Measurements from ENCODE around the gene COL8A1.

Gene COL8A1

DNA sequence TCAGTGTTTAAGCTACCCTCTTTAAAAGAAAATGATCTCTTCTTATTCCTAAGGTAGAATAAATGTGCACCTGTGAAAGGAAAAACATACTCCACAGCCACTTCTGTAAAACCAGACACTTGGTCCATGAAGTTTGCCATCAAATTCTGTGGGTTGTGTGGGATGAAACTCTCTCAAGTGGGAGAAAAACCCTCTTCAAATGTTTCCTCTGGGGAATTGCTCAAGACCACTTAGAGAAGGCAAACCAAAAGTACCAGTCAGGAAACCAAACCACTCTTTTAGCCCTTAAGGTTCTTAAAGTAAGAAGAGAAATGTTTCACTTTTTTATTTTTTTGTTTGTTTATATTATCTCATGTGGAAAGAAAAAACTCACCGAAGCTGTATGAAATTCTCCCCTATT is 1.2 kb downstream of the COL8A1 start:
- DNase-seq (ENCODE audit: low read depth in 2 of 2), result no peak

DNA sequence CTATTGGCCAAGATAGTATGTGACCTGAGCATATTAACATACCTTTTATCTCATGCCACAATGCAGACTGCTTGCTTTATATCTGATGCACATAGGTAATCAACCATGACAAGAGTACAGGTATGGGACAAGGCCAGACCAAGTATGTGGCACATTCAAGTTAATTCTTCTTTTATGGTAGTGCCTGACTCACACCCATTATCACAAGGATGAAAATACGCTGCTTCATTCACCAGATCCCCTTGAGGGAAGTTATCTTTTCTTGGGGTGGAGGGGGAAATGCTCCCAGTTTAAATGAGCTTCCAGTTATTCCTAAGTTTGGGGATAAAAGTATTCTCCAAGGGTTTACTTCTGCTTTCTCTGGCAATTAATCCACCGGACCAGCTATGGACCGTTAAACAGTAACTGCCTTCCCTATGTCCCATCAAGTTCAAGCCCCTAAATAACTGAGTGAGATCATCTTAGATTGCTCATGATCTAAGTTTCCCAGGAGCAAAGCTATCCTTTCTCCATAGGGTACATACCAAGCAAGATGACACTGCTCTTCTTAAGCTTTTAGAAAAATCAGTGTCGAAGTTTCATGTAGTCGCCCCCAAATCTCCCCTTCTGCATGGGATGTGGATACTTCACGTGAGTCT is 1.9 kb downstream of the COL8A1 start:
- no peak for DNase-seq (ENCODE audit: low read depth in 2 of 2)

DNA sequence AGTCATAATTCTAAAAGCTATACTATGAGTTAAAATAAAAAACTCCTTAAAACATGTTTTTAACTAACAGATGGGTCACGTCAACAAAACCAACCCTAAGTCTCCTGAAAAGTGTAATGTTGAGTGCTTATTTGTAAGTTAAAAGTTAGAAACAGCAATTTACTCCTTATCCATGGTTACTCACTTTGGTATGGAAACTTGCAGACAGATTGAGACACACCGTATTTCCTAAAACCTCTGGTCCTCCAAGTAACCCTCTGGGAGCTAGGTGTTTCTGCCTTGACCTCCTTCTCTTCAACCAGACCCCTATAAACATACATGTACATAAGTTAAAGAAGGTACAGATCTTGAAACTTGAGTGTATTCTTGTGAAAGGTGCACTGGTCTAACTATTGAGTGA is 3.1 kb downstream of the COL8A1 start:
- no peak for DNase-seq (ENCODE audit: low read depth in 2 of 2)

DNA sequence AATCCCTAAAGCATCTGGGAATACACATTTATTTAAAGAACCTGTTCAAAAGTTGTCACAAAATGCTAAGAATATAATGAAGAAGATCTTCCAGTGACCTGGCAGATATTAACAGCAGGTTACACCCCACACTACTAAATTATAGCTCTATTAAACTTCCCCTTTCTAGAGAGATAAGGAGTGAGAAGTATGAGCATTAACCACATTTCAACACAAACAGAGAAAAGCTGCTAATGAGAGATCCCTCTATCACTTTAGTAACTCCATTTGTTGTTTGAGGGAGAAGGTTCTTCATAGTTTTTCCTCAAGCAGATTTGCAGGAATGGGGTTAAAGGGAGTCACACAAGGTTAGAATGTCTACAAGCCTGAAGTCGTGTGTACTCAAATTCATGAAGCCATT is 3.6 kb downstream of the COL8A1 start:
- no peak for DNase-seq (ENCODE audit: low read depth in 2 of 2)

DNA sequence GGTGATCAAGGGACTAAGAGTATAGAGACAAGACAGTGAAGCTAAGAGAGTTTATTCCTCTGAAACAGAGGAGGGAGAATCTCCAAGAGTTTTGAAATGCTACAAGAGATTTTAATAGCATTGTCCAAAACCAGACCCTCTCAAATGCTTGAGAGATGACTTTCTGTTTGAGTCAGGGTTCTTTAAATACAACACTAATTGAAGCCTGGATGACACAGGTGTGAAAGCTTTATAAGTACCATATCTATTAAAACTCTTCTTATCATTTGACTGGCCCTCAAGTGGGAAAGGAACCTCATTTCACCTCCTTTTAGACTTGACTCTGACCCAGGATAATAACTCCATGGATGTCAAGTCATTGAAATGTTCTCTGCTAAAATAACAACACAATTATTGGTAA is 5.6 kb downstream of the COL8A1 start:
- no peak for DNase-seq (ENCODE audit: low read depth in 2 of 2)

DNA sequence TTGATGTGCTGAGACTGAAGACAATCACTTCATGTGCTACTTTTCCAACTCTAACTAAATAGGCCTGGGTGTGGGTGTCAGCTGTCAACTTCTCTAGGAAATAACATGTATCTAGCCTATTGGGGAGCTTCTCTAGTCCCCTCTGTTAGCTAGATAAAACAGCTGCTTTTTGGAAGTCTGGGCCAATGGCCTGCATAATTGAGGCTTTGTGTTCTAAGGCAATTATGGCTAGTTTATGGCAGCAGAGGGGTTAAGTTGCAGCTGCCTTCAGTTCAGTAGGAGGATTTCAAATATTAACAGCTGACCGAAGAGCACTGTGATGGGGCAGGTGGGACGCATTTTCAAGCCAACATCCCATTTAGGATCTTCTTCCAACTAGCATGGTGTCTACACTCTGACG is 6.4 kb downstream of the COL8A1 start:
- DNase-seq (ENCODE audit: low read depth in 2 of 2), result no peak

DNA sequence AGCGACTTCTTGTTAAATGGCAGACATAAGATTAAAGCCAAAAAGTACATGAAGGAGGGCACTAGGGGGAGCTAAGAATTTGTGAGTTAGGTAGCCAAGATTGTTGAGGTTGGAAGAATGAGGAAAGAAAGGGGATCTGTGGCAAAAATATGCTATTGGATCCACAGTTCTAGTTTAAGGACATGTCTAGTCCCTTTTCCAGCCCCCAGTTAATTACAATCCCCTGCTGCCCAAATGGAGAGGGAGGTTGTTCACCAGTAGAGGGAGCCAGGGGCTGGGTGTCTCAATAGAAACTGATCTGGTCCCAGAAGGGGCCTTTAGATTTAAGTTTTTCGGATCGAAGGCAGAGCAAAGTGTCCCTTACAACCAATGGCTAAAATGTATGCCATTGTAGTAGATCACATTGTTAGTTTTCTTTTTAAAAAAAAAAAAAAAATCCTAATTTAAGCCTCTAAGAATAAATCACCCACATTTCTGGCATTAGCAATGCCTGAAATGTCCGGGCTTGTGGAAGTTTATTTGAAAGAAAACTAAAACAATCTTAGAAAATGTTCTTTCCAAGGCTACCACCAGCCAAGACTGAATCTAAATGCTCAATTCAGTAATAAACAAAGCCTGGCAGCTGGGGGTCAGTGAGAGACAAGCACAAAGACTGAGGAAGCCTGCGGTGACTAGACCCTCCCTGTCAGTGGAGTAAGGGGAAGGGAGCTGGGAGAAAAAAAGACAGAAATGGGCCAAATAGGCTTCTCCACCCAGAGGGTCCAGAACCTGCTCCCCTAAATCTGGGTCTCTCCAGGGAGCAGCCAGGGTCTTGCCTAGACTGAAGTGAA is 7.1 kb downstream of the COL8A1 start:
- DNase-seq (ENCODE audit: low read depth in 2 of 2), result no peak

DNA sequence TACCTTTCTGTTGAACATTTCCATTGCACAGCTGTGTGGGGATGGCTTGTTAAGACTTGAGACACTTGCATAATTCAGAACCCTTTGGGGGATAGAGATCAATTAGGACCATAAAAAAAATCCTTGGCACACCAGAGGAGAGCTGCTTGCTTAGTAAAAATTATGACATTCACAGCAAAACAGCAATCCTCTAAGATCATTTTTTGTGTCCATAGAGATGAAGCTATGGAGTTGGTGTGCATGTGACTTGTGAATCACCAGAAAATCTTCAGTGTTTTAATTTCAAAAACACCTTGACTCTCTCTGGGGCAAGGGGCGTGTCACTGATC is 7.7 kb downstream of the COL8A1 start:
- DNase-seq (ENCODE audit: low read depth in 2 of 2), result no peak

DNA sequence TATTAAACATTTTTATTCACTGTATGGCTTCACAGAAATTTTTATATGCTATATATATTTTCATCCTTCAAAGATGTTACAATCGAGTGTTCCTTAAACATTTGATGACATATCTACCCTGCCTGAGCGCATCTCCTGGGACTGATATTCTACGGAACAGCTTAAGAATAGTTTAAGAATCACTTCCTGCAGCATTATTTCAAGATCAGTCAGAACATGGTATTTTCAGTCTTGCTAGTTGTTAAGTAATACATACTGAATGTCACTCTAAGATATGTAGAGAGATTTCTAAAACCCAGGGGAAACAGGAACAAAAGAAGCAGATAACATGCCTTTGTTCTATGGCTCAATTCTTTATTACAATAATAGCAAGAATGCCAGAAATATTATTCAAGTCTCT is 8.7 kb downstream of the COL8A1 start:
- DNase-seq (ENCODE audit: low read depth in 2 of 2), result no peak

DNA sequence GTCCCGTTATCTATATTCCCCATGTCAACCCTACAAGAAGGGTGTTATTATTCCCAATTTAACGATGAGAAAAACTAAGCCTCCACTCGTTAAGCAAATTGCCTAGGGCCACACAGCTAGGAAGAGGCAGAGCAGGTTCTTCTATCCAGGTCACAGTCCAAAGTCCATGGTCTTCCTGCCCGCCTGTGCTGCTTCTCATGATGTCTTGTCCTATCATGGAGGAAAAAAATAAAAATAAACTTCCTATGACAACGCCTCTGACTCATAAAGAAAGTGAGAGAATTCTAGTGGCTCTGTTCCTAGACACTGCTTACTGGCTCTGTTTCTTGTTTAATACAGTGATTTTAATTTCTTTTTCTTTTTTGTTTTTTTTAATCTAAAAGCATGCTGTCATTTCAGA is 9.7 kb downstream of the COL8A1 start:
- no peak for DNase-seq (ENCODE audit: low read depth in 2 of 2)

DNA sequence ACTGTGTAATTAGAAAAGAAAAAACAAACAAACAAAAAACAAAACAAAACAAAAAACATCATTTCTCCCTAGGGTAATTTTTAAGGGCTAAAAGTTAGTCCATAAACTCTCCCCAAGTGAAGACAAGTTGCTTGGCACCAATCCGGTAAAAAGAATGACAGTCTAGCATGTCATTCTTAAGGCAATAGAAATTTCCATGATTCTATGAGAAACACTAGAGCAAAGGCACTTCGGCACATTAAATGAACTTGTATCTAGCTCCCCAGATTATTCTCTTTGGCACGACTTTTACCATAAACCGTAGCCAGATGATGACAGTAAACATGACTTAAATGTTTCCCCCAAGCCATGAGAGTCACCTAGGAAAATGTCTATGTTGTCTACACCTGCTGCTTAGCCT is 10.1 kb downstream of the COL8A1 start:
- no peak for DNase-seq (ENCODE audit: low read depth in 2 of 2)

DNA sequence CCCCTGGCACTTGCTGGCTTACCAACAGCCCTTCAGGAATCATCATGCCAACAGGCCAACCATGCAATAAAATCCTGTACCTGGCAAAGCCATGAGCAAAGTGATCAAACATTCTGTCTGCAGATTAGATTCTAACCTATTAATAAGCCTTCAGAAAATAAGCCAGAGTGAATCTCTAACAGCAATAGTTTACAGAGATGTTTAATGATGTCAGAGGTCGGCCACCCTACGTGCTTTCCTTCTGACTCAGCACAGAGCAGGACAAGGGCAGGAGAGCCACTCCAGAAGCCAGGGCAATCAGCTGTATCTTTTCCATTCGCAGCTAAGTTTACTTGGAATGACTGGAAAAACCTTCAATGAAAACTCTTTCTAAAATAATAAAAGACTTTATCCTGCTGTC is 13.1 kb downstream of the COL8A1 start:
- no peak for DNase-seq (ENCODE audit: low read depth in 2 of 2)

DNA sequence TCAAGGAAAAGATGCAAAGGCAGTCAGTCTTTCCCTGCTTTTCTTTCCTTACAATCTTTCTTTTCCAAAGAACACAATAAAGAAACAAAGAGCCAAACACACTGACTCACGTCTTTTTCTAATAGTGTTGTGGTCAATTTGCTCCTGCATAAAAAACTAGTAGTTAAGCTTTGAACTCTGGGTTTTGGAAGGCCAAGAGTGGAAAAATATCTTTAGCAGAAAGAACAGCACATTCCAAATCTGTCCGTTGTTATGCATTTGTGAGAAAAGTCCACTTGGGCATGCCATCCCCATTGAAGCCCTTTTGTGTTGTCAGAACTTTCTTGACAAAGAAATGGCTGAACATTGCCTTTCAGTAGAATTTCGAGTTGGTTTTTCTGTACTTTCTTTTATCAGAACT is 18.2 kb downstream of the COL8A1 start:
- no peak for DNase-seq (ENCODE audit: low read depth in 2 of 2)

DNA sequence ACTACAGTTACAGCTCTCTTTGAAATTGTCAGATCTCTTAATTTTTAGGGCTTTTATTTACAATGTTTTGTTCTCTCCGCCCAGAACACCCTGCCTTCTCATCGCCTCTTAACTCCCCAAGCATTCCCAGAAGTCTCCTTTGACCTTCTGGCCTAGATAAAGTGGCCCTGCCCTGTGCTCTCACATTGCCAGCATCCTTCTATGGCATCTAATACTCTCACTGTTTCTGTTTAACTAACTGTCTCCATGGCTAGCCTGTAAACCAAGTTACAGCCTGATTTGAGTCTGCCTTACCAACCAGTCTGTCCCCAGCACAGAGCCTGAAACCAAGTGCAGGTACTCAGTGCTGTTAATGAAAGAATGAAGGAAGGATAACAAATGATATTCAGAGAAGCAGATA is 19.9 kb downstream of the COL8A1 start:
- DNase-seq (ENCODE audit: low read depth in 2 of 2), result no peak

DNA sequence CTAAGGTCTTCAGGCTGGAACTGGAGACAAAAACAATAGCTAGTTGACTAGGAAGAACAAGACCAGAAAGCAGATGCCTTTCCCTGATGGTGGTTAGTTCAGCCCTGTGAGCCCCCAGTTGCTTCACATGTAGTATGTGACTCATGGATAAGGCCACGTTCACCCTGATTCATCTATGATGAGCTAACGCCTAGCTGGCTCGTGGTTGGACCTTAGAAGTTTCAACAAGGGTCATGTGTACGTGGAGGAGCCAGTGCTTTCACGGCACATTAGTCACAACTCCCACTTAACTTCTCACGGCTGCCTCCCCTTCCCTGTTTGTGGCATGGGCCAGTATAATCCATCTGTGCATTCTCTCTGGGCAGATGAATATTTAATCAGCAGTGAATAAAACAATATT is 20.6 kb downstream of the COL8A1 start:
- peak in 1 of 2 donors; percentile 27 for DNase-seq (ENCODE audit: low read depth in 2 of 2)

DNA sequence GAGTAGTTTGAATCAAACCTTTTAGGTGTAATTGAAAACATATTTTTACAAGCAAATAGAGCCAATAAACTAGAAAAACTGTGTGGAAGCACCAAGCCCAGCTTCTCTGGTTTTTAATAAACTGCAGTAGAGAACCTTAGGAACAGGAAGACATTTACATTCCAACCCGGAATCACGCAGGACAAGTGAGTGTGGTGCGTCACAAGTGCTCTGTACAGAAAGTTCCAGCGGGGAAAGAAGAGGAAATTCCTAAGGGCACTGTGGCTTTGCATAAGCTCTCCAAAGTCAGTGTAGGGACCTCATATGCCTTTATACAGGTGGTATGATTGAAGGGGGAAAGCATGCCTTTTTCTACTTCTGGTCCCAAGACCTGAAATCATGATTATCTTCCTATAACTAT is 21.6 kb downstream of the COL8A1 start:
- DNase-seq (ENCODE audit: low read depth in 2 of 2), result no peak

DNA sequence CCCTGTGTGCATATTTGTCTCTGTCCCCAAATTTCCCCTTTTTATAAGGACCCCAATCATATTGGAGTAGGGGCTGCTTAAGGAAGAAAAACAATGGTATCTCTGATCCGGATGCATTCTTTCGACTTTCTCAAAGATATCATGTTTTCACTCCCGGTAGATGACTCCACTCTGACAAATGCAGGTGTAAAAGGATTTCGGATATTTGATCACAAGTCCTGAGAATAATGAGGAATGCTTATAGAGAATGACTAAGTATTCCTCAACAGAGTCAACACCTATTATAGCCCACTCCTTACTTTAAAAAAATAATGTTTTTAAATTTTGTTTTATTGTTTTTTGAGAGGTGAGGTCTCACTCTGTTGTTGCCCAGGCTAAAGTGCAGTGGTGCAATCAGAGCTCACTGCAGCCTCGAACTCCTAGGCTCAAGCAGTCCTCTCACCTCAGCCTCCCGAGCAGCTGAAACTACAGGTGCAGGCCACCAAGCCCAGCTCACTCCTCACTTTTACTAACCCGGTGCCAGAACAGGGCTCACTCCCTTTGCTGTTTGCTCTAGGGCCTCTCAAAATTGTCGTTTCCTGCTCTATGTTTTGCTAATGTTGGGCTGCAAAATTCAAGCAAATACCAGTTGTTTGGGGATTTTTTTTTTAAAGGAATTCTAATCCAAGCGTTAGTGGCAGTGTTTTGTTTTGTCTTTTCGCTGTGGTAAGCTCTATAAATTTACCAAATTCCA is 24.6 kb downstream of the COL8A1 start:
- DNase-seq (ENCODE audit: low read depth in 2 of 2), result no peak

DNA sequence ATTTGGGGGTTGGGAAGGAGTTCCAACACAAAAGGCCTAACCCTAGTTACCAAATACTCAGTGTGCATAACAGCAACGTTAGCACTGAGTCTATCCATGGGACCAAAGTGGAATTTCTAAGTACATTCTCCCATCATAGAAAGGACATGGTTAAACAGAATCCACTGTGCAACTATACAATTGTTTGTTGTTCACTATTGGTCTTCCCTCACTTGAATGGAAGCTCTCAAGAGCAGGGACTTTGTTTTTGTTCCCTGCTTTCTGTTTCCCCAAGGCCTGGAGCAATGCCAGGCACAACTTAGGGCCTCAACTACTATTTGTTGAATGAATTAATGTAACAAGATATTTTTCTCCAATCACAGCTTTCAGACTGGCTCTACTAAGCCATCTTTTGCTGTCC is 25.6 kb downstream of the COL8A1 start:
- no peak for DNase-seq (ENCODE audit: low read depth in 2 of 2)

DNA sequence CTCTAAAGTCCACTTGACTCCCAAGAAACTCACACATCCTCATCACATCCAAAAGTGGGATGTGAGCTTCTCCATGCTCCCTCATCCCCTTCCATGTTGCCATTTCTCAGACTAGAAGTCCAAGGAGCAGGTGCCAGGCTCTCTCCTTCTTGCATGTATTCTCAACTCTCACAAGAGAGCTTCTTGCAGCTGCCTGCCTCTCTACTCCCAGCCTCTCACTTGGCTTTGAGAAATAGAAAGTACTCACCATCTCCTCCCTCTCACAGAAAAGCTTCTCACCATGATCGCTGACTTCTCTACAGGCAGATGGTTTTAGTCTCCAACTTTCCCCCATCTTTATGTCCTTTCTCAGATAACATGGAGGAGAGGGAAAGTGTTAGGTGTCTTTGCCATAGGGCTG is 26.6 kb downstream of the COL8A1 start:
- no peak for DNase-seq (ENCODE audit: low read depth in 2 of 2)

DNA sequence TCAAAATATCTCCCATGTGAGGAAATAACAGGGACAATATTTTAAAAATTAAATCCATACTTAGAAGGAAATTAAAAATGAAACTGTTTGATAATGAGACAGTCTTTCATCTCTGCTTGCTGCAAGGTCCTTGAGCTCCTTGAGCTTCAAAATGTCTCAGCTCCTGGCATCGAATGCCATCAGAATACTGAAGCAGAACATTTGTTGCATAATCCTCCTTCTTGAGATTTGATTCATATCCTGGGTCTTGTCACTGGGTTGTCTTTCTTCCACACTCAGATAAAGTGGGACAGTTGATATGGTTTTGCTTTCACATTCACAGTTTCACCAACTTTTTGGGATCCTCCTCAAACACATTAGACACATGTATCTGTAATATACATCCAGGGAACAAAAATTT is 27.8 kb downstream of the COL8A1 start:
- DNase-seq (ENCODE audit: low read depth in 2 of 2), result no peak

DNA sequence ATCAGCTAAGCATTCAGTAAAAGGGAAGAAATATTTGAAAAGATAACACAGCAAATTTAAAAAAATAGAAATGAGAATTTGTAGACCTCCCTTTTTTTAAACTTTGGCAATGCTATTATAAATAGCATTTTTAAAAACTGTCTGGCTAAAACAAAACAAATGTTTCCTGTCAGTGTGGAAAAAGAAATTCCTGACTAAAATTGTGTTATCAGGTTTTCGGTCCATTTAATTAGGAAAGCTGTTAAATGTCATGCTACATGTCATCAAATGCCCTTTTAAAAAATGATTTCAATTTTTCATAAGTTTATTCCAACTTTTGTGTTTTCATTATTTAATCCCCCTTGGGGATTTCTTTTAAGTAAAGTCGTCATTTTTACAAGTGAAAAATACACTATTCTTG is 29.6 kb downstream of the COL8A1 start:
- no peak for DNase-seq (ENCODE audit: low read depth in 2 of 2)

DNA sequence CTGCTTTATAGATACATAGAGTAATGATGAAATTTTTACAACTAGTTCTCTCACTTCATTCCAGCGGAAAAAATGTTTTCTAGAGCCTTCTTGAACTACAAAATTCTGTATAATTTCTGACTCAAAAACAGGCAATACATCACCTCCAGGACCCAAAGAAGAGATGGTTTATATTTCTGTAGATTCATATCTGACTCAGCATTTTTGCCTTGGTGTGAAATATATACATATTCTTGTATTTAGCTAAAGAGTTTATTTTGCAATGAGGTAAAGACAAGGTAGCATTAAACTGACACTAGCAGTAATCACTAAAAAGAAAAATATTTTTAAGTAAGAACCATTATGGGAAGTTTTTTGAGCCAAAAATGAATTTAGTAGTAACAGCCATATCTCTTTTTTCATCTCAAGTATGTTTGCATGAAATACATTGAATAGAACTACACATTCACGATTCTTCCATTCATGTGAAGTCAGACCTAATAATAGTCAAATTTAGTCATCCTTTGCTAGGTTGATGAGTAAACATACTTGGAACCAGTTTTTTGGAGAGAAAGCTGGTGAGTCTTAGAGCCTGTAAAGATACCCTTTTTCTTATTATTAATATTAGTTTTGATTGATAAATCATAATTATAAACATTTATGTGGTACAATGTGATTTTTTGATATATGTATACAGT is 31.6 kb downstream of the COL8A1 start:
- DNase-seq (ENCODE audit: low read depth in 2 of 2), result no peak

DNA sequence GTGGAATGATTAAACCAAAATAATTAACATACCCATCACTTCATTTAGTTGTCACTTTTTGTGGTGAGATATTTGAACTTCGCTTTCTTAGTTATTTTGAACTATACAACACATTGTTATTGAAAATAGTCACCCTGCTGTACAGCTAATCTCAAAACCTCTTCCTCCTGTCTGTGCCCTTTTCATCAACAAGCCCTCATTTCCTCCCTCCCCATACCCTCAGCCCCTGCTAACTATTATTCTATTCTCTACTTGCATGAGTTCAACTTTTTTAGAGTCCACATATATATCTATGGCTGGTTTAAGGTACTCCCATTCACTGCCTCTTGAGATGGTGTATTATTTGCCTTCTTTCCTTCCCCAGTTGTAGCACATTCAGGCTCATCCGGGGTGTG is 32.2 kb downstream of the COL8A1 start:
- DNase-seq (ENCODE audit: low read depth in 2 of 2), result no peak

Data from stimulated activated CD8-positive, alpha-beta memory T cell treated with anti-CD3 and anti-CD28 coated beads, Interleukin-15, amount 100 ng/mL, for 48 hours (primary cell).